A549 (cell line): ENCODE results near the gene ADAM29. TPM values are rescaled to one million over a fixed set of nuclear protein-coding genes. Genes with fewer than 3 reads are reported as not detected.

Experiments used
- ATAC-seq, 2 experiments: fragments of 200-7000 bp in 1 of 2; fragments of >200 bp in 1 of 2; cut with Nextera tagmentation in 1 of 2; cut with Tn5 transposase in 1 of 2; 3 replicates each; pipeline versions ENCODE4 v1.8.0 to v1.9.1; 2018 to 2020; ENCODE audit warnings: mild to moderate bottlenecking in 1 of 2, moderate library complexity in 1 of 2
- CTCF ChIA-PET: fragments of 300-600 bp; sonication (Branson Sonifier 250); formaldehyde crosslinking; extraction: SDS; loops from one replicate; lab custom pipeline; 2021; ENCODE audit warnings: antibody characterized with exemption, inconsistent platforms; lab: Yijun Ruan, JAX
- POLR2A ChIA-PET: fragments of 350-600 bp; formaldehyde crosslinking; extraction: SDS; loops from one replicate; lab custom pipeline; 2021; ENCODE audit warnings: antibody characterized with exemption, inconsistent platforms; lab: Yijun Ruan, JAX
- DNase-seq, 2 experiments: peaks; one replicate each; pipeline versions ENCODE4 v3.0.0 to v3.0.0-alpha.2; 2011 to 2016; ENCODE audit warnings: low read depth in 1 of 2, low spot score in 1 of 2
- FAIRE-seq: peaks from 2 replicates; lab custom pipeline; 2011; peaks lifted over from hg19 to GRCh38; lab: Jason Lieb, UNC
- H3K27ac ChIP-seq, 2 experiments: fragments of >200 bp; sonication (Bioruptor Twin); formaldehyde crosslinking; 3 replicates each; pipeline ENCODE4 v1.5.1; 2016 to 2017
- H3K4me1 ChIP-seq: fragments of >200 bp; sonication (Bioruptor Twin); formaldehyde crosslinking; 3 replicates; pipeline ENCODE4 v1.6.1; 2016
- H3K4me2 ChIP-seq: fragments of >200 bp; sonication (Bioruptor Twin); formaldehyde crosslinking; 3 replicates; pipeline ENCODE4 v1.6.1; 2016
- H3K4me3 ChIP-seq: fragments of >200 bp; sonication (Bioruptor Twin); formaldehyde crosslinking; 3 replicates; pipeline ENCODE4 v1.5.1; 2016
- H3K9me3 ChIP-seq: fragments of >200 bp; sonication (Bioruptor Twin); formaldehyde crosslinking; 3 replicates; pipeline ENCODE4 v1.6.1; 2016
- CHD4 ChIP-seq: fragments of 200-600 bp; sonication (generic); IDR thresholded peaks from 2 replicates; pipeline ENCODE4 v1.6.1; 2016; ENCODE audit warnings: antibody characterized with exemption, mild to moderate bottlenecking, borderline replicate concordance
- ESRRA ChIP-seq: fragments of 150-350 bp; IDR thresholded peaks from 2 replicates; pipeline ENCODE4 v1.6.1; 2014; ENCODE audit warnings: mild to moderate bottlenecking, low read length, borderline replicate concordance
- FOSB ChIP-seq: fragments of 250-450 bp; sonication (Bioruptor Pico); IDR thresholded peaks from 2 replicates; pipeline ENCODE4 v1.5.0; 2020; ENCODE audit warnings: mild to moderate bottlenecking, moderate library complexity
- GATA3 ChIP-seq: IDR thresholded peaks from 2 replicates; pipeline ENCODE4 v1.6.1; 2012; ENCODE audit warnings: borderline replicate concordance
- JUNB ChIP-seq: fragments of >200 bp; sonication (Bioruptor Twin); formaldehyde crosslinking; IDR thresholded peaks from 2 replicates; pipeline ENCODE4 v1.6.1; 2016
- KDM1A ChIP-seq: fragments of 200-600 bp; sonication (generic); IDR thresholded peaks from 2 replicates; pipeline ENCODE4 v1.6.1; 2016; ENCODE audit warnings: low read depth, mild to moderate bottlenecking
- KDM5A ChIP-seq: fragments of 200-600 bp; sonication (generic); IDR thresholded peaks from 2 replicates; pipeline ENCODE4 v1.6.1; 2016; ENCODE audit warnings: antibody characterized with exemption, mild to moderate bottlenecking
- MAFK ChIP-seq: fragments of 450-650 bp; IDR thresholded peaks from 2 replicates; pipeline ENCODE4 v1.6.1; 2014; ENCODE audit not compliant: partially characterized antibody
- NFE2L2 ChIP-seq: fragments of 150-350 bp; conservative IDR thresholded peaks from 2 replicates; pipeline ENCODE4 v1.6.1; 2014; ENCODE audit warnings: low read length
- NPAS2 ChIP-seq: fragments of 250-450 bp; sonication (Bioruptor Pico); IDR thresholded peaks from 2 replicates; pipeline ENCODE4 v1.8.0; 2022; ENCODE audit warnings: mild to moderate bottlenecking, moderate library complexity, borderline replicate concordance
- POLR2A ChIP-seq: IDR thresholded peaks from 2 replicates; pipeline ENCODE4 v1.6.1; 2012; ENCODE audit warnings: mild to moderate bottlenecking, low read length
- RFX5 ChIP-seq: fragments of 450-650 bp; IDR thresholded peaks from 2 replicates; pipeline ENCODE4 v1.7.1; 2014; ENCODE audit warnings: antibody characterized with exemption, mild to moderate bottlenecking, moderate library complexity
- RNF2 ChIP-seq: fragments of 200-600 bp; sonication (generic); IDR thresholded peaks from 2 replicates; pipeline ENCODE4 v1.6.1; 2016; ENCODE audit warnings: low read depth, mild to moderate bottlenecking, antibody characterized with exemption, moderate library complexity, borderline replicate concordance
- TFCP2L1 ChIP-seq: fragments of 250-450 bp; sonication (Bioruptor Pico); IDR thresholded peaks from 2 replicates; pipeline ENCODE4 v1.5.0; 2021; ENCODE audit warnings: mild to moderate bottlenecking
- TP53 ChIP-seq: fragments of 250-450 bp; sonication (Bioruptor Pico); IDR thresholded peaks from 2 replicates; pipeline ENCODE4 v1.5.0; 2021; ENCODE audit warnings: mild to moderate bottlenecking, moderate library complexity
- ZC3H11A ChIP-seq: fragments of 450-650 bp; IDR thresholded peaks from 2 replicates; pipeline ENCODE4 v1.6.1; 2014; ENCODE audit warnings: antibody characterized with exemption, mild to moderate bottlenecking
- ZFP36 ChIP-seq: fragments of 450-650 bp; IDR thresholded peaks from 2 replicates; pipeline ENCODE4 v1.6.1; 2014; ENCODE audit warnings: borderline replicate concordance; ENCODE audit not compliant: partially characterized antibody
- ZNF302 ChIP-seq: fragments of 250-450 bp; sonication (Bioruptor Pico); IDR thresholded peaks from 2 replicates; pipeline ENCODE4 v1.9.0; 2021; ENCODE audit warnings: inconsistent platforms, mild to moderate bottlenecking, moderate library complexity
- WGBS: methylation state at CpG from one replicate; pipeline ENCODE4 v1.1.6; 2017; ENCODE audit errors: missing lambda C conversion rate; 5-methylcytosine and 5-hydroxymethylcytosine counted together
- polyA plus RNA-seq, 4 experiments: library from polyadenylated mRNA; depleted of rRNA in 3 of 4; stranded (reverse); fragments of >200 nt; fragmentation: RNase III in 1 of 4; extraction: RNeasy Plus Mini Kit Qiagen cat#74134 plus additional on column Dnase treatment in 1 of 4; gene quantifications; 2 replicates in 3 of 4; 3 replicates in 1 of 4; pipeline ENCODE4 v1.2.3, GENCODE V29; 2011 to 2017
- TF ChIP-seq, protein P1 (sequence below): fragments of 450-650 bp; IDR thresholded peaks from 2 replicates; pipeline ENCODE4 v1.6.1; 2014; ENCODE audit warnings: antibody characterized with exemption
- TF ChIP-seq, protein P2 (sequence below): fragments of 250-450 bp; sonication (Bioruptor Pico); IDR thresholded peaks from 2 replicates; pipeline ENCODE4 v1.5.0; 2021; ENCODE audit warnings: mild to moderate bottlenecking, moderate library complexity, borderline replicate concordance

ADAM29 gene
- polyA plus RNA-seq, 2 of the 4 experiments (the other 2 are of a cell fraction): not detected

DNA sequence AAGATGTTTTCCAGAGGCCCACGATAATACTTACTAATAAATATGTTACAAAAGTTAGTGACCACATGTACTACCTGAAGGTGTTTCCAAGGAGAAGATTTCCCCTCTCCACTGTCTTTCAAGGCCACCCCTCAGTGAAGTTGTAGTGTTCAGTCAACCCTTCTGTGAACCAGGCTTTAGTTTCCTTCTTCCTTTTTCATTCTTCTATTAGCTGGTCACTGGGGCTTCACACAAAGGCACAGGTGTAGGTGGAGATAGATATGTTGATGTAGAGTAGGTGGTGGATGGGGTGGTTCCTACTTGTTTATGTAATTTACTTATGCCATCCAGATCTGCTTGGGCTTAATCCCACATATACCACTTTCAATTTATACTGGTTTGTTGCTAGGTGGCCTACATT lies 43.3 kb upstream of the ADAM29 start:
- Histone ChIP-seq H3K9me3 (no peaks in the 10 kb centered on the region), H3K4me1 (no peaks in the 10 kb centered on the region), H3K27ac (no peak overlapping the region), H3K4me3 (no peak overlapping the region), H3K4me2 (no peak overlapping the region)
- no peak for DNase-seq
- FAIRE-seq: no peak
- 19% methylated on average over 1 of the region's 1 CpG for WGBS
- ATAC-seq: no peak
- TF ChIP-seq RNF2: no peak
- TF ChIP-seq MAFK: no peak
- TF ChIP-seq TP53 (CRISPR knock-in tag): no peak
- no peak for TF ChIP-seq ZC3H11A
- no peak for TF ChIP-seq ESRRA
- TF ChIP-seq, protein P1, sequence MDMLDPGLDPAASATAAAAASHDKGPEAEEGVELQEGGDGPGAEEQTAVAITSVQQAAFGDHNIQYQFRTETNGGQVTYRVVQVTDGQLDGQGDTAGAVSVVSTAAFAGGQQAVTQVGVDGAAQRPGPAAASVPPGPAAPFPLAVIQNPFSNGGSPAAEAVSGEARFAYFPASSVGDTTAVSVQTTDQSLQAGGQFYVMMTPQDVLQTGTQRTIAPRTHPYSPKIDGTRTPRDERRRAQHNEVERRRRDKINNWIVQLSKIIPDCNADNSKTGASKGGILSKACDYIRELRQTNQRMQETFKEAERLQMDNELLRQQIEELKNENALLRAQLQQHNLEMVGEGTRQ: no peak
- TF ChIP-seq CHD4: no peak
- no peak for TF ChIP-seq KDM1A
- CTCF ChIA-PET: no interaction called here
- POLR2A ChIA-PET: no interaction called here

DNA sequence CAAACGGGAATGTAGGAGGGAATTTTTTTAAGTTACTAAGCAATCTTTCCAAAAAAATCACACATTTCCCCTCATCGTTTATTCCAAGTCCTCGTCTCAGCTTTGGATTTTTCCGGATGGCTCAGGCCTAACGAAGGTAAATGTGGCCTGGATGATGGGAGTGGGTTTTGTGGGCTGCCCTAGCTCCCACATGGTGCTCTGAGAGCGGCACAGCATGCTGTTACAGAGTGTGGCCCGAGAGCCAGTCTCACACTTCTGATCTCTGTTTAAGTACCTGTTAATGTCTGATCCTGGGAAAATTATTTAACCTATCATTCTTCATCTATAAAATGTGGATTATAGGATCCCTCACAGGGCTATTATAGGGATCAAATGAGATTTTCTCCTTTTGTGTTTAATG lies 38.2 kb upstream of the ADAM29 start:
- Histone ChIP-seq H3K4me2 (no peak overlapping the region), H3K9me3 (no peaks in the 10 kb centered on the region), H3K4me1 (no peaks in the 10 kb centered on the region)
- WGBS: 70% methylated on average over 7 of the region's 7 CpGs
- CTCF ChIA-PET: no interaction called here
- DNase-seq (no peak), ATAC-seq (no peak)
- POLR2A ChIA-PET: no interaction called here
- TF ChIP-seq NPAS2 (CRISPR knock-in tag) (no peak), GATA3 (no peak), TFCP2L1 (CRISPR knock-in tag) (no peak)
- TF ChIP-seq, all 56 proteins: peak for 0
- Histone ChIP-seq H3K27ac (no peak overlapping the region), H3K4me3 (no peak overlapping the region)
- no peak for FAIRE-seq

DNA sequence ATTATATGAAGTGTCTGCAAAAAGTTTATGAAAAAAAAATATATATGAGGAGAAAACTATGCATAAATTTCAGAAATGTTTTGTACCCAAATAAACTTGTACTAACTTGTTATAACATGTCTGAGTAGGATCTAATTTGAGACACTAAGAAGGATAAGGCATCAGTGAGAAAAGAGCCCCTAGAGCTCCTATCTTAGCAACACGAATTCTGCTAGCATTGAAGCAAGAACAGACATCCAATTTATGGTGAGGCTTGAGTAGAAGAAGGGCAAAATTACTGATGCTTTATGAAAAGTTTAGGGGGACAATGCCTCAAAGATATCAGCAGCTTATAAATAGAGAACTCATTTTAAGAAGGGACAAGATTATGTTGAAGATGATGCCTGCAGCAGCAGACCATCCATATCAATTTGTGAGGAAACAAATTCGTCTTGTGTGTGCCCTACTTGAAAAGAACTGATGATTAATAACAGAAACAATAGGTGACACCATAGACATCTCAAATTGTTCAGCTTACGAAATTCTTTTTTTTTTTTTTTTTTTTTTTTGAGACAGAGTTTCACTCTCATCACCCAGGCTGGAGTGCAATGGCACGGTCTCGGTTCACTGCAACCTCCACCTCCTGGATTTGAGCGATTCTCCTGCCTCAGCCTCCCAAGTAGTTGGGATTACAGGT lies 35.7 kb upstream of the ADAM29 start:
- FAIRE-seq (no peak), DNase-seq (no peak), ATAC-seq (no peak)
- no peaks in the 10 kb centered on the region for H3K4me1 ChIP-seq
- H3K9me3 ChIP-seq: no peaks in the 10 kb centered on the region
- CTCF ChIA-PET: interaction anchor here (0.6 kb wide), 1 partner anchor 8 kb away, joined by 3 read pairs; no protein-coding TSS in a partner anchor
- 39% methylated on average over 6 of the region's 6 CpGs for WGBS
- TF ChIP-seq NFE2L2: no peak
- TF ChIP-seq JUNB: no peak
- no peak for TF ChIP-seq RFX5
- no peak for TF ChIP-seq ZNF302 (CRISPR knock-in tag)
- TF ChIP-seq, protein P2, sequence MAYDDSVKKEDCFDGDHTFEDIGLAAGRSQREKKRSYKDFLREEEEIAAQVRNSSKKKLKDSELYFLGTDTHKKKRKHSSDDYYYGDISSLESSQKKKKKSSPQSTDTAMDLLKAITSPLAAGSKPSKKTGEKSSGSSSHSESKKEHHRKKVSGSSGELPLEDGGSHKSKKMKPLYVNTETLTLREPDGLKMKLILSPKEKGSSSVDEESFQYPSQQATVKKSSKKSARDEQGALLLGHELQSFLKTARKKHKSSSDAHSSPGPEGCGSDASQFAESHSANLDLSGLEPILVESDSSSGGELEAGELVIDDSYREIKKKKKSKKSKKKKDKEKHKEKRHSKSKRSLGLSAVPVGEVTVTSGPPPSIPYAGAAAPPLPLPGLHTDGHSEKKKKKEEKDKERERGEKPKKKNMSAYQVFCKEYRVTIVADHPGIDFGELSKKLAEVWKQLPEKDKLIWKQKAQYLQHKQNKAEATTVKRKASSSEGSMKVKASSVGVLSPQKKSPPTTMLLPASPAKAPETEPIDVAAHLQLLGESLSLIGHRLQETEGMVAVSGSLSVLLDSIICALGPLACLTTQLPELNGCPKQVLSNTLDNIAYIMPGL: no peak
- TF ChIP-seq ZFP36: no peak
- TF ChIP-seq KDM5A: no peak
- TF ChIP-seq, protein P1: no peak
- TF ChIP-seq POLR2A: no peak
- no peak for TF ChIP-seq FOSB (CRISPR knock-in tag)
- no peak overlapping the region for H3K4me2 ChIP-seq
- no peak overlapping the region for H3K27ac ChIP-seq
- H3K4me3 ChIP-seq: no peak overlapping the region
- POLR2A ChIA-PET: no interaction called here
